Dedifferentiated amniotic fluid mesenchymal stem cell (primary cell): ENCODE data around the gene ASCL1.

ENCODE experiments used
- DNase-seq: peaks from one replicate; pipeline ENCODE4 v3.0.0-alpha.2; 2016; ENCODE audit errors: extremely low spot score

The ASCL1 gene

GRCh38 chr12:102977945-102978706 lies 20.7 kb downstream of the ASCL1 start:
- no peak for DNase-seq

GRCh38 chr12:102980350-102980749 lies 22.9 kb downstream of the ASCL1 start:
- DNase-seq = no peak

GRCh38 chr12:102990419-102990818 lies 32.9 kb downstream of the ASCL1 start:
- no peak for DNase-seq

GRCh38 chr12:102992297-102992696 lies 34.8 kb downstream of the ASCL1 start:
- no peak for DNase-seq

- DNase-seq = no peak
These were observed 35.2 kb downstream of the ASCL1 start for GRCh38 chr12:102992720-102993119.

- no peak for DNase-seq
These were observed 36.1 kb downstream of the ASCL1 start for GRCh38 chr12:102993537-102993936.

GRCh38 chr12:102995372-102995771 lies 37.9 kb downstream of the ASCL1 start:
- DNase-seq = no peak
